Endothelial cell (in vitro differentiated cells): ENCODE results near the gene ARHGAP15. TPM values are rescaled to one million over a fixed set of nuclear protein-coding genes. Genes with fewer than 3 reads are reported as not detected.

Source experiments
- DNase-seq: peaks from one replicate; pipeline ENCODE4 v3.0.0; 2021; ENCODE audit warnings: low spot score
- H3K27ac Mint-ChIP-seq: one replicate; pipeline ENCODE4 v1.8.0; 2021; ENCODE audit warnings: mixed read lengths, inconsistent platforms; ENCODE audit not compliant: unreplicated experiment
- H3K27me3 Mint-ChIP-seq: one replicate; pipeline ENCODE4 v1.8.0; 2021; ENCODE audit warnings: mild to moderate bottlenecking, moderate library complexity, mixed read lengths, inconsistent platforms; ENCODE audit not compliant: unreplicated experiment
- H3K36me3 Mint-ChIP-seq: one replicate; pipeline ENCODE4 v1.8.0; 2021; ENCODE audit warnings: mild to moderate bottlenecking, low read depth, mixed read lengths, inconsistent platforms; ENCODE audit not compliant: unreplicated experiment
- H3K4me1 Mint-ChIP-seq: one replicate; pipeline ENCODE4 v1.8.0; 2021; ENCODE audit warnings: mild to moderate bottlenecking, mixed read lengths, inconsistent platforms; ENCODE audit not compliant: unreplicated experiment
- H3K4me3 Mint-ChIP-seq: one replicate; pipeline ENCODE4 v1.8.0; 2021; ENCODE audit warnings: mild to moderate bottlenecking, mixed read lengths, inconsistent platforms; ENCODE audit not compliant: unreplicated experiment
- H3K9me3 Mint-ChIP-seq: one replicate; pipeline ENCODE4 v1.8.0; 2021; ENCODE audit warnings: mixed read lengths, inconsistent platforms; ENCODE audit not compliant: unreplicated experiment
- CTCF ChIP-seq: fragments of 200-600 bp; sonication (generic); IDR thresholded peaks from one replicate; pipeline ENCODE4 v1.5.0; 2021; ENCODE audit warnings: antibody characterized with exemption; ENCODE audit not compliant: unreplicated experiment
- total RNA-seq: library from RNA; stranded (reverse); fragmentation: NEBNext Ultra II Directional; extraction: Animal tissue kit (Norgen Biotek cat#: 25700); gene quantifications from one replicate; pipeline ENCODE4 v1.2.1, GENCODE V29; 2021; ENCODE audit not compliant: unreplicated experiment

The ARHGAP15 gene
- total RNA-seq, 1 donor from 2014 or later: not detected

GRCh38 chr2:143263066-143263625, 133.9 kb downstream of the ARHGAP15 start:
- peak; percentile 39 for TF ChIP-seq CTCF
- H3K36me3 Mint-ChIP-seq: no peaks in the 10 kb centered on the region
- H3K9me3 Mint-ChIP-seq: no peaks in the 10 kb centered on the region
- no peak overlapping the region for H3K27ac Mint-ChIP-seq
- H3K4me1 Mint-ChIP-seq: peaks cover 14% of the 10 kb centered on the region
- H3K27me3 Mint-ChIP-seq: no peaks in the 10 kb centered on the region
- no peak overlapping the region for H3K4me3 Mint-ChIP-seq
- DNase-seq: no peak

GRCh38 chr2:143264851-143265250, 135.6 kb downstream of the ARHGAP15 start:
- TF ChIP-seq CTCF: no peak
- H3K27ac Mint-ChIP-seq: no peak overlapping the region
- H3K4me3 Mint-ChIP-seq: no peak overlapping the region
- no peak for DNase-seq
- no peaks in the 10 kb centered on the region for H3K9me3 Mint-ChIP-seq
- H3K36me3 Mint-ChIP-seq: no peaks in the 10 kb centered on the region
- no peaks in the 10 kb centered on the region for H3K27me3 Mint-ChIP-seq
- H3K4me1 Mint-ChIP-seq: peaks cover 2% of the 10 kb centered on the region

DNA sequence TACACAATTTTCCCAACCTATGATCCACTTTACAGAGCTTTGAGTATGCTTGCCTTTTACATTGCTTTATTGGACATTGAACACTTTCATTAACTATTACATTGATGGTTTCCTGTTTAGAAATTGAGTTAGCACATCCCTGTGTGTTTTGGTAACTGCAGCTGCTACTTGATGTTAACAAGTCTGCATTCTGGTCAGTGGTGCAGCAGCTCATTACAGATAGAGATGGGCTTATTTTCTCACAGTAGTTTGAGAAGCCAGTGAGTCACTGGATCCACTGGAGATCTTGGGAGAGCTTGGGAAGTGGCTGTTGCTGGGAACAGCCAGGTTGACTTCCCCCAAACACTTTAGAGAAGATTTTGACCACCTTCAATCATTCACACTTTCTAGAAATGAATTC, 150.5 kb downstream of the ARHGAP15 start:
- Mint-ChIP-seq H3K27me3 (no peaks in the 10 kb centered on the region), H3K4me3 (no peak overlapping the region), H3K36me3 (no peaks in the 10 kb centered on the region), H3K27ac (no peak overlapping the region), H3K9me3 (no peaks in the 10 kb centered on the region), H3K4me1 (no peaks in the 10 kb centered on the region)
- no peak for DNase-seq
- no peak for TF ChIP-seq CTCF

DNA sequence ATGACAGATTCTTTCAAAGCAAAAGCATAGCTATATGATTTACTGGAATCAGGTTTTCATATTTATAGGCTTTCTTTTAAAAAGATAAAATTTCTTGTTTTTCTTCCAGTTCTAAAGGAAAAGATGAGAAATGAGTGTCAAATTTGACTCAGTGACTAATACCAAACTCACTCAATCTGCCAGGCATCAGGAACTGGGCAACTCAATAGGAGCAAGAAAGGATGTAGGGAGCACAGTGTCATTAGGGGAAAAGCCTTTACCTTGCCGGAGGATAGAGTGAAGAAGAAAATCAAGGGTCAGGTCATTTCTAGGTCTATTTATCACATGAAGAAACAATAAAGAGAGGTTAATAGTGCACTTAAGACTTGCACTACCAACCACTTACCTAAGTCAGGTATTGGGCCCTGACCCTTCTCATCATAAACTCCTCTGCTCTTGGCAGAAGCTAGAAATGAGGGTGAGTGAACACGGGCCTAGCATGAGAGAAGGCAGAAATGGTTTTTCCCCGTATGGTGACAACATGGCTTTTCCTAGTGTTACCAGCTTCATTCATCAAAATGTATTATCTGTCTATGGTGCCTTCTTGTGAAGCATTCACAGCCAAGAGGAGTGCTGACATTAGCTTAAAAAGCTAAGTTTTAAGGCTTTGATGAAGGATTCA, 151.0 kb downstream of the ARHGAP15 start:
- no peak for DNase-seq
- H3K27ac Mint-ChIP-seq: no peak overlapping the region
- no peak overlapping the region for H3K4me3 Mint-ChIP-seq
- TF ChIP-seq CTCF: no peak
- no peaks in the 10 kb centered on the region for H3K36me3 Mint-ChIP-seq
- H3K4me1 Mint-ChIP-seq: no peaks in the 10 kb centered on the region
- H3K9me3 Mint-ChIP-seq: no peaks in the 10 kb centered on the region
- H3K27me3 Mint-ChIP-seq: no peaks in the 10 kb centered on the region

DNA sequence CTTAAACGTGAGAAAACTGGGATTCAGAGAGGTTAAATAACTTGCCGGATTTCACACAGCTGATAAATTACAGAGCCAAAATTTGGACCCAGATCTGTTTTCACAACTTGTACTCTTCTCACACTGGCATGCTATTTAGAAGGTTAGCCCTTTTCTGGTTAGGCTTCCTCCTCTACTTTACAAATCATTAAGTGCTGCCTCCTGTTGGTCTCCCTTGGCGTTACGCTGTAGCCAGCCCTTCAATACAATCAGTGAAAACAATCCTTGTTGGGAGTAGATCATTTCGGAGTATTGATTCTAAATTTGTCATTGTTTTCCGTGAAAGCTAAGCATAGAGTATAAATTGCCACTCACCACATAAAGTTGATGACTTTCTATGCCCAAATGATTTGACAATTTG, 153.5 kb downstream of the ARHGAP15 start:
- DNase-seq: peak; percentile 27
- no peaks in the 10 kb centered on the region for H3K4me1 Mint-ChIP-seq
- H3K27ac Mint-ChIP-seq: no peak overlapping the region
- H3K4me3 Mint-ChIP-seq: no peak overlapping the region
- H3K27me3 Mint-ChIP-seq: no peaks in the 10 kb centered on the region
- H3K9me3 Mint-ChIP-seq: no peaks in the 10 kb centered on the region
- no peaks in the 10 kb centered on the region for H3K36me3 Mint-ChIP-seq
- peak; percentile 66 for TF ChIP-seq CTCF
